ENCODE measurements around the gene DOCK2. TPM values are rescaled to one million over a fixed set of nuclear protein-coding genes. Genes with fewer than 3 reads are reported as not detected.
"Not testable (repeated sequence)": the region's sequence is repeated elsewhere in the genome, so short reads cannot be mapped to it uniquely, and the experiment has no call there.

Gene DOCK2
- total RNA-seq, 1 donor from 2014 or later = 1.1 TPM

DNA sequence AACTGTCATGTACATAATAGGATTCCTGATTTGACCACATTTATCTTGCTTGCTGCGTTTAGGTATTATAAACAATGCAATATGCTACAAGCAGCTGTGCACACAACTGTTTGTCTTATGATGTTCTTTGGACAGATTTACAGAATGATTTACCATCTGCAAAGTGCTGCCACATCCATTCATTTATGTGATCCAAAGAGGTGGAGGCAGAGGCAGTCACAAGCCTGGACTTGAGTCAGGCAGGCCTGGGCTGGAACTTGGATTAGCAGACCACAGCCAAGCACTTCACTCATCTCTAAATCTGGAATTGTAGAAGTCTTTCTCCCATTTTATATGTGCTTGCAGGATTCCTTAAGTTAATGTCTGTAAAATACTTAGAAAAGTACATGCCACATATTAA lies 194.3 kb downstream of the DOCK2 start:
- no peaks in the 10 kb centered on the region for H3K27me3 ChIP-seq
- no peak for DNase-seq (ENCODE audit: low spot score)
- H2AFZ ChIP-seq (replicated peaks) = no peak overlapping the region
- H3F3A ChIP-seq (ENCODE audit: low read depth) = no peaks in the 10 kb centered on the region
- peaks cover 3% of the 10 kb centered on the region for H3K27me3 Mint-ChIP-seq (ENCODE audit: insufficient read depth, low read depth)
- H3K36me3 Mint-ChIP-seq = no peaks in the 10 kb centered on the region
- no peaks in the 10 kb centered on the region for H4K20me1 ChIP-seq (ENCODE audit: low read depth)
- H3K36me3 ChIP-seq = no peaks in the 10 kb centered on the region
- H3K4me3 ChIP-seq = no peak overlapping the region
- H3K4me1 Mint-ChIP-seq = peaks cover 6% of the 10 kb centered on the region
- H3K4me1 ChIP-seq = peaks cover 5% of the 10 kb centered on the region
- no peak overlapping the region for H3K27ac Mint-ChIP-seq
- H3K4me3 Mint-ChIP-seq = no peak overlapping the region
- H3K79me2 ChIP-seq (ENCODE audit: low read depth) = no peaks in the 10 kb centered on the region
- no peak overlapping the region for H3K9ac ChIP-seq
- H3K9me3 Mint-ChIP-seq = no peaks in the 10 kb centered on the region
- no peaks in the 10 kb centered on the region for H3K9me3 ChIP-seq (ENCODE audit: low read depth)
- no peak overlapping the region for H3K27ac ChIP-seq
- no peak for TF ChIP-seq EZH2phosphoT487 (IDR thresholded peaks at IDR 0.05)
- no peak overlapping the region for H3K4me2 ChIP-seq

DNA sequence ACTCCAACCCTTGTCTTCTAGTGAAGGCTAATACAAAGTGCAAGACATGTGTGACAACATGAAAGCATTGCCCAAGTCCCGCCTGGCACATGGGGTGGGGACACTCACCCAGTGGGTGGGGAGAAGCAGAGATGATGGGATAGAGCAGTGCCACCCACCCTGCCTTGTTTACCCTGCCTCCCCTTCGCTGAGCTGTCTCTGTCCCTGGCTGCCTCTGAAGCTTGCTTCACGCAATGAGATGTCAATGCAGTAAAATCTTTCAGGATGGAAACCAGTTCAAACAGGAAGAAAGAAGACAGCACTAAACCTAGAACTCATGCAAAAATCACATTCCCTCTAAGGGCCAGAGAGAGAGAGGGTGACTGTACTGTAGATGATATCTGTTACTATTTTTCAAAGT lies 195.2 kb downstream of the DOCK2 start:
- no peak overlapping the region for H3K4me2 ChIP-seq
- H3K4me1 ChIP-seq = peaks cover 5% of the 10 kb centered on the region
- H3K4me3 Mint-ChIP-seq = no peak overlapping the region
- no peak overlapping the region for H2AFZ ChIP-seq (replicated peaks)
- peaks cover 6% of the 10 kb centered on the region for H3K4me1 Mint-ChIP-seq
- no peaks in the 10 kb centered on the region for H3K36me3 Mint-ChIP-seq
- peaks cover 3% of the 10 kb centered on the region for H3K27me3 Mint-ChIP-seq (ENCODE audit: insufficient read depth, low read depth)
- no peaks in the 10 kb centered on the region for H3K9me3 ChIP-seq (ENCODE audit: low read depth)
- H3K27me3 ChIP-seq = no peaks in the 10 kb centered on the region
- H3K79me2 ChIP-seq (ENCODE audit: low read depth) = no peaks in the 10 kb centered on the region
- TF ChIP-seq, protein P1, sequence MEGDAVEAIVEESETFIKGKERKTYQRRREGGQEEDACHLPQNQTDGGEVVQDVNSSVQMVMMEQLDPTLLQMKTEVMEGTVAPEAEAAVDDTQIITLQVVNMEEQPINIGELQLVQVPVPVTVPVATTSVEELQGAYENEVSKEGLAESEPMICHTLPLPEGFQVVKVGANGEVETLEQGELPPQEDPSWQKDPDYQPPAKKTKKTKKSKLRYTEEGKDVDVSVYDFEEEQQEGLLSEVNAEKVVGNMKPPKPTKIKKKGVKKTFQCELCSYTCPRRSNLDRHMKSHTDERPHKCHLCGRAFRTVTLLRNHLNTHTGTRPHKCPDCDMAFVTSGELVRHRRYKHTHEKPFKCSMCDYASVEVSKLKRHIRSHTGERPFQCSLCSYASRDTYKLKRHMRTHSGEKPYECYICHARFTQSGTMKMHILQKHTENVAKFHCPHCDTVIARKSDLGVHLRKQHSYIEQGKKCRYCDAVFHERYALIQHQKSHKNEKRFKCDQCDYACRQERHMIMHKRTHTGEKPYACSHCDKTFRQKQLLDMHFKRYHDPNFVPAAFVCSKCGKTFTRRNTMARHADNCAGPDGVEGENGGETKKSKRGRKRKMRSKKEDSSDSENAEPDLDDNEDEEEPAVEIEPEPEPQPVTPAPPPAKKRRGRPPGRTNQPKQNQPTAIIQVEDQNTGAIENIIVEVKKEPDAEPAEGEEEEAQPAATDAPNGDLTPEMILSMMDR (IDR thresholded peaks at IDR 0.05) = no peak
- no peak for TF ChIP-seq EZH2 (IDR thresholded peaks at IDR 0.05)
- TF ChIP-seq EZH2phosphoT487 (IDR thresholded peaks at IDR 0.05) = no peak
- H3F3A ChIP-seq (ENCODE audit: low read depth) = no peaks in the 10 kb centered on the region
- no peaks in the 10 kb centered on the region for H3K36me3 ChIP-seq
- no peak overlapping the region for H3K27ac ChIP-seq
- H3K4me3 ChIP-seq = no peak overlapping the region
- no peak overlapping the region for H3K27ac Mint-ChIP-seq
- H3K9ac ChIP-seq = no peak overlapping the region
- no peak for DNase-seq (ENCODE audit: low spot score)
- no peaks in the 10 kb centered on the region for H3K9me3 Mint-ChIP-seq
- H4K20me1 ChIP-seq (ENCODE audit: low read depth) = no peaks in the 10 kb centered on the region

DNA sequence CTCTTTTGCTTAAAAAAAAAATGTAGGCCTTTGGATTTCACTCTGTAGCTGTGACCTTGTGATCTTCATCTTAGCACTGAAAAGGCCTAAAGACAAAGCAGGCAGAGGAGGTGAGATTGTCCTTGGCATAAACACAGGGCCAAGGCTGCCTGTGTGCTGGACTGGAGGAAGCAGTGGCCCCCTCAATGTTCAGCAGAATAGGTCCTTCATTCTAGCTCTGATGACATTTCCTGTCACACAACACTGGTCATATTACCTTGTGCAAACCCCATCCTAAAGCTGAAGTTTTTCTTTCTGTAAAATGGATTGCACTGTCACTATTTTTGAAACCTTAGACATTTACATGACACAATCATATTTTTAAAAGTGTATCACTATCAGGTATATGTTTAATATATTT lies 195.8 kb downstream of the DOCK2 start:
- H3K9ac ChIP-seq = no peak overlapping the region
- no peak for DNase-seq (ENCODE audit: low spot score)
- H4K20me1 ChIP-seq (ENCODE audit: low read depth) = no peaks in the 10 kb centered on the region
- Mint-ChIP-seq H3K4me3 (no peak overlapping the region), H3K27ac (no peak overlapping the region), H3K4me1 (peaks cover 6% of the 10 kb centered on the region), H3K36me3 (no peaks in the 10 kb centered on the region), H3K27me3 (ENCODE audit: insufficient read depth, low read depth) (peaks cover 3% of the 10 kb centered on the region), H3K9me3 (no peaks in the 10 kb centered on the region)
- no peaks in the 10 kb centered on the region for H3F3A ChIP-seq (ENCODE audit: low read depth)
- H3K27me3 ChIP-seq = no peaks in the 10 kb centered on the region
- H3K4me2 ChIP-seq = no peak overlapping the region
- TF ChIP-seq, protein P1 (IDR thresholded peaks at IDR 0.05) = no peak
- TF ChIP-seq EZH2phosphoT487 (IDR thresholded peaks at IDR 0.05) (no peak), EZH2 (IDR thresholded peaks at IDR 0.05) (no peak)
- H3K36me3 ChIP-seq = no peaks in the 10 kb centered on the region
- no peak overlapping the region for H3K4me3 ChIP-seq
- no peaks in the 10 kb centered on the region for H3K9me3 ChIP-seq (ENCODE audit: low read depth)
- H3K79me2 ChIP-seq (ENCODE audit: low read depth) = no peaks in the 10 kb centered on the region
- H2AFZ ChIP-seq (replicated peaks) = no peak overlapping the region
- no peak overlapping the region for H3K27ac ChIP-seq
- peaks cover 5% of the 10 kb centered on the region for H3K4me1 ChIP-seq

DNA sequence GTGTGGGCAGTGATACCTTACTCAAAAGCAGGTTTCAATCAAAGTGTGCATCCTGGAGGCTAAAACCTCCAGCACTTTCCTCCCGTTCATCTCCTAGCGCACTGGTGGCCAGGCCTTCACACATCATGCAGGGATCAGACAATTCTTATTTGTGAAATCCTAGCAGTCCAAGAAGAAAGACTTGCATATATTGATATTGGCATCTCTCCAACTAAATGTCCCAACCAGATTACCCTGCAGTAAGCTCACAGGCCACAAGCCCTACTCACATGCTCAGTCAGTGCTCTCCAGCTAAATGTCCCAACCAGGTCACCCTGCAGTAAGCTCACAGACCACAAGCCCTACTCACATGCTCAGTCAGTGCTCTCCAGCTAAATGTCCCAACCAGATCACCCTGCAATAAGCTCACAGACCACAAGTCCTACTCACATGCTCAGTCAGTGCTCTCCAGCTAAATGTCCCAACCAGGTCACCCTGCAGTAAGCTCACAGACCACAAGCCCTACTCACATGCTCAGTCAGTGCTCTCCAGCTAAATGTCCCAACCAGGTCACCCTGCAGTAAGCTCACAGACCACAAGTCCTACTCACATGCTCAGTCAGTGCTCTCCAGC lies 196.7 kb downstream of the DOCK2 start:
- not testable (repeated sequence) for H3K79me2 ChIP-seq (ENCODE audit: low read depth)

DNA sequence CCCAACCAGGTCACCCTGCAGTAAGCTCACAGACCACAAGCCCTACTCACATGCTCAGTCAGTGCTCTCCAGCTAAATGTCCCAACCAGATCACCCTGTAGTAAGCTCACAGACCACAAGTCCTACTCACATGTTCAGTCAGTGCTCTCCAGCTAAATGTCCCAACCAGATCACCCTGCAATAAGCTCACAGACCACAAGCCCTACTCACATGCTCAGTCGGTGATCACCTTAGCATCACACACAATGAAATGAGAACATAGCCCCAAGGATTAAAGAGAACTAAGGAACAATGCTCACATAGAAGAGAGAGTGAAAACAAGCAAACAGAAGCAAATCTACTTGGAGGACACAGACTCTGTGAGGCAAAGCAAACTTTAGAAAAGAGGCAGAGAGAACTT lies 197.5 kb downstream of the DOCK2 start:
- not testable (repeated sequence) for H3K4me2 ChIP-seq; H3K4me3 ChIP-seq; H3K9ac ChIP-seq; H3K36me3 Mint-ChIP-seq; H3K27ac Mint-ChIP-seq; H3K36me3 ChIP-seq; H3K9me3 ChIP-seq (ENCODE audit: low read depth); H3K4me3 Mint-ChIP-seq; H3K4me1 Mint-ChIP-seq; H3K4me1 ChIP-seq; H3K9me3 Mint-ChIP-seq; H3K27me3 Mint-ChIP-seq (ENCODE audit: insufficient read depth, low read depth); H3K27ac ChIP-seq; H3F3A ChIP-seq (ENCODE audit: low read depth); H3K79me2 ChIP-seq (ENCODE audit: low read depth); DNase-seq (ENCODE audit: low spot score); H2AFZ ChIP-seq (replicated peaks); H4K20me1 ChIP-seq (ENCODE audit: low read depth); H3K27me3 ChIP-seq

More for the DNA sequence above, 196.7 kb downstream of the DOCK2 start:
- H3K4me3 Mint-ChIP-seq; H3K36me3 Mint-ChIP-seq; H3F3A ChIP-seq (ENCODE audit: low read depth); H3K4me1 ChIP-seq; H3K4me2 ChIP-seq; H3K9me3 Mint-ChIP-seq; H3K4me3 ChIP-seq; H3K9me3 ChIP-seq (ENCODE audit: low read depth); H3K36me3 ChIP-seq; H3K27me3 ChIP-seq; H3K27me3 Mint-ChIP-seq (ENCODE audit: insufficient read depth, low read depth); H3K4me1 Mint-ChIP-seq; H4K20me1 ChIP-seq (ENCODE audit: low read depth); H2AFZ ChIP-seq (replicated peaks); H3K27ac Mint-ChIP-seq; H3K27ac ChIP-seq; DNase-seq (ENCODE audit: low spot score); H3K9ac ChIP-seq: not testable (repeated sequence)

Data from neural progenitor cell (in vitro differentiated cells).